Transverse colon (tissue), 4 donors: ENCODE results near the gene STT3B. TPM values are rescaled to one million over a fixed set of nuclear protein-coding genes. Genes with fewer than 3 reads are reported as not detected.
A peak's percentile ranks its signal among the peaks of the same experiment; 100 is the strongest.

Experiments used
- DNase-seq: peaks from one replicate; pipeline ENCODE4 v3.0.0-alpha.2; 2019
- H3K27ac ChIP-seq, 4 donors: fragments of 200-600 bp; sonication (generic); 2 replicates each; pipeline ENCODE4 v1.5.1; 2016 to 2018; ENCODE audit warnings: inconsistent platforms in 4 of 4
- H3K27me3 ChIP-seq: fragments of 200-600 bp; sonication (generic); 2 replicates; pipeline ENCODE4 v1.5.1; 2017; ENCODE audit warnings: inconsistent platforms
- H3K36me3 ChIP-seq, 4 donors: fragments of 200-600 bp; sonication (generic); 2 replicates each; pipeline ENCODE4 v1.5.1; 2017 to 2019; ENCODE audit warnings: inconsistent platforms in 4 of 4
- H3K4me1 ChIP-seq, 4 donors: fragments of 200-600 bp; sonication (generic); 2 replicates each; pipeline ENCODE4 v1.5.1; 2017 to 2020; ENCODE audit warnings: inconsistent platforms in 4 of 4
- H3K4me3 ChIP-seq, 4 donors: fragments of 200-600 bp; sonication (generic); 1 replicate in 1 of 4; 2 replicates in 3 of 4; pipeline versions ENCODE4 v1.5.1 to v1.6.1; 2017 to 2019; ENCODE audit warnings: inconsistent platforms in 4 of 4
- H3K9me3 ChIP-seq, 2 donors: fragments of 200-600 bp; sonication (generic); 2 replicates each; pipeline ENCODE4 v1.5.1; 2017 to 2019; ENCODE audit warnings: inconsistent platforms in 2 of 2
- EP300 ChIP-seq: sonication (generic); formaldehyde crosslinking; IDR thresholded peaks from one replicate; pipeline ENCODE4 v1.6.1; 2017; ENCODE audit warnings: antibody characterized with exemption, low read depth
- POLR2A ChIP-seq: fragments of 450-650 bp; IDR thresholded peaks from one replicate; pipeline ENCODE4 v1.6.1; 2016; ENCODE audit warnings: antibody characterized with exemption, mild to moderate bottlenecking, moderate library complexity
- POLR2AphosphoS5 ChIP-seq, 3 donors: sonication (generic); formaldehyde crosslinking; IDR thresholded peaks; one replicate each; pipeline ENCODE4 v1.6.1; 2016; ENCODE audit warnings: antibody characterized with exemption in 3 of 3
- WGBS, 2 donors: methylation state at CpG; one replicate each; pipeline ENCODE4 v1.1.5; 2018; ENCODE audit warnings: low coverage in 1 of 2; 5-methylcytosine and 5-hydroxymethylcytosine counted together
- in situ Hi-C, 4 donors: fragments of 200-750 bp; cut with MboI; loops; one replicate each; pipeline versions ENCODE4 v1.15.0 to v1.15.1; 2017; ENCODE audit warnings: low sequenced_read_pairs in 3 of 4, low pct_ligation_motif_present in 1 of 4, low pct_unique_long_range_greater_than_20kb in 1 of 4
- intact Hi-C: fragments of 100-400 bp; cut with DNase I; formaldehyde crosslinking; loops from one replicate; pipeline ENCODE4 v1.15.1; 2023; ENCODE audit warnings: low total_unique reads
- total RNA-seq, 4 donors: library from RNA; depleted of rRNA; stranded (reverse); fragments of >200 nt; gene quantifications; one replicate each; pipeline ENCODE4 v1.1.0, GENCODE V29; 2016
- TF ChIP-seq, protein P1 (sequence below), 5 experiments: fragments of 200-600 bp in 3 of 5; fragments of 450-650 bp in 2 of 5; sonication (generic) in 3 of 5; IDR thresholded peaks; 1 replicate in 2 of 5; 2 replicates in 3 of 5; pipeline ENCODE4 v1.5.1; 2016 to 2017; ENCODE audit warnings: antibody characterized with exemption in 5 of 5, inconsistent platforms in 3 of 5, mild to moderate bottlenecking in 2 of 5, moderate library complexity in 1 of 5

Gene STT3B
- total RNA-seq, 4 donors from 2014 or later: 32.8 to 128 (median 60.9) TPM

GRCh38 chr3:31565288-31565687 is 32.6 kb downstream of the STT3B start:
- H3K4me3 ChIP-seq: no peak overlapping the region
- peaks cover 4 to 5% of the 10 kb centered on the region in 2 donors for H3K9me3 ChIP-seq
- H3K27me3 ChIP-seq: no peaks in the 10 kb centered on the region
- H3K4me1 ChIP-seq: peaks cover 0 to 28% (median 5%) of the 10 kb centered on the region in 4 donors
- 53 to 72% methylated on average over 1 of the region's 1 CpG for WGBS, 2 donors
- intact Hi-C loops: no loop called here
- TF ChIP-seq POLR2AphosphoS5 (IDR thresholded peaks at IDR 0.05) (no peak), POLR2A (no peak), EP300 (no peak)
- TF ChIP-seq, protein P1, sequence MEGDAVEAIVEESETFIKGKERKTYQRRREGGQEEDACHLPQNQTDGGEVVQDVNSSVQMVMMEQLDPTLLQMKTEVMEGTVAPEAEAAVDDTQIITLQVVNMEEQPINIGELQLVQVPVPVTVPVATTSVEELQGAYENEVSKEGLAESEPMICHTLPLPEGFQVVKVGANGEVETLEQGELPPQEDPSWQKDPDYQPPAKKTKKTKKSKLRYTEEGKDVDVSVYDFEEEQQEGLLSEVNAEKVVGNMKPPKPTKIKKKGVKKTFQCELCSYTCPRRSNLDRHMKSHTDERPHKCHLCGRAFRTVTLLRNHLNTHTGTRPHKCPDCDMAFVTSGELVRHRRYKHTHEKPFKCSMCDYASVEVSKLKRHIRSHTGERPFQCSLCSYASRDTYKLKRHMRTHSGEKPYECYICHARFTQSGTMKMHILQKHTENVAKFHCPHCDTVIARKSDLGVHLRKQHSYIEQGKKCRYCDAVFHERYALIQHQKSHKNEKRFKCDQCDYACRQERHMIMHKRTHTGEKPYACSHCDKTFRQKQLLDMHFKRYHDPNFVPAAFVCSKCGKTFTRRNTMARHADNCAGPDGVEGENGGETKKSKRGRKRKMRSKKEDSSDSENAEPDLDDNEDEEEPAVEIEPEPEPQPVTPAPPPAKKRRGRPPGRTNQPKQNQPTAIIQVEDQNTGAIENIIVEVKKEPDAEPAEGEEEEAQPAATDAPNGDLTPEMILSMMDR (IDR thresholded peaks at IDR 0.05): no peak
- H3K27ac ChIP-seq: no peak overlapping the region
- no peaks in the 10 kb centered on the region for H3K36me3 ChIP-seq
- no peak for DNase-seq
- in situ Hi-C loops: no loop called here

- intact Hi-C loops: no loop called here
- H3K36me3 ChIP-seq: no peaks in the 10 kb centered on the region
- 83 to 89% methylated on average over 1 of the region's 1 CpG for WGBS, 2 donors
- no peak for DNase-seq
- TF ChIP-seq, protein P1 (IDR thresholded peaks at IDR 0.05): peak in 3 of 5 experiments; percentile 10 to 20 (median 18)
- TF ChIP-seq POLR2AphosphoS5 (IDR thresholded peaks at IDR 0.05) (no peak), POLR2A (no peak), EP300 (no peak)
- peaks cover 0 to 33% (median 5%) of the 10 kb centered on the region in 4 donors for H3K4me1 ChIP-seq
- no peaks in the 10 kb centered on the region for H3K9me3 ChIP-seq
- no peaks in the 10 kb centered on the region for H3K27me3 ChIP-seq
- in situ Hi-C loops: no loop called here
- H3K4me3 ChIP-seq: no peak overlapping the region
- H3K27ac ChIP-seq: no peak overlapping the region
Observed at GRCh38 chr3:31567036-31567435, 34.3 kb downstream of the STT3B start.

DNA sequence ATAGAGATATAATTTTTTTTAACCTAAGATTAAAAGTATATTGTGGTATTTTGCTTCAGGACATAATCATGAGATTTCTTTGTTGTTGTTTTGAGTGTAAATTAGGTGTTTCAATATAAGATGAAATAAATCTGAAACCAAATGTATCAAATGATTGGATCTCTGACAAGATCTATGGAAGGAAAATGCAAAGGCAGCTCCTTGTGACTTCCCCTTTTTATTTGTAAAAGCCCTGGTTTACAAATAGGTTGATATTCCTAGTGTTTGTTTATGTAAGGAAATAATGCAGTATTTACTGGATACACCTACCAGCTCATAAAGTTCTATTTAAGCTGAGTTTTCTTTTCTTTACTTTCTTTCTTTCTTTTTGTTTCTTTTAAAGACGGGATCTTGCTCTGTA is 35.9 kb downstream of the STT3B start:
- no peak for DNase-seq
- no peak overlapping the region for H3K4me3 ChIP-seq
- TF ChIP-seq, protein P1 (IDR thresholded peaks at IDR 0.05): no peak
- TF ChIP-seq POLR2AphosphoS5 (IDR thresholded peaks at IDR 0.05) (no peak), EP300 (no peak), POLR2A (no peak)
- no peaks in the 10 kb centered on the region for H3K9me3 ChIP-seq
- H3K27me3 ChIP-seq: no peaks in the 10 kb centered on the region
- in situ Hi-C loops (no loop called here), intact Hi-C loops (no loop called here)
- no peak overlapping the region for H3K27ac ChIP-seq
- 78 to 88% methylated on average over 1 of the region's 1 CpG for WGBS, 2 donors
- H3K36me3 ChIP-seq: no peaks in the 10 kb centered on the region
- H3K4me1 ChIP-seq: peaks cover under 1 to 35% (median 3%) of the 10 kb centered on the region in 4 donors

DNA sequence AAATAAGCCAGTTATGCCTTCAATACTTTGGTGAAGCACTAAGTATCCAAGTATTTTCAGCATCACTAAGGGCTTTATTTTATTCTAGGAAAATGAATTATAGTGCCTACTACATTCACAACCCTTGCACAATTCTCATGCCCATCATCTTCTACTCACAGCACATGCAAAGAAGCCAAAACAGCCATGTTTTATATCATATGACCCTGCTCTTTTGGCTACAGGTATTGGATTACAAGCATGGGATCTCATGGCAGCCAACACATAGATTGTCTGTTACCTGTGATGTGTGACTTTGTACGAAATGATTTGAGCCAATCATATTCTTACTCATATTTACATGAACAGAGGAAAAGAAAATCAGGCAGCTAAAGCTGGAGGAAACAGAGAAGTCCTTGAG is 38.6 kb downstream of the STT3B start:
- intact Hi-C loops (no loop called here), in situ Hi-C loops (no loop called here)
- Histone ChIP-seq H3K27ac (no peak overlapping the region), H3K4me1 (peaks cover 5 to 48% (median 7%) of the 10 kb centered on the region in 4 donors), H3K9me3 (no peaks in the 10 kb centered on the region), H3K4me3 (no peak overlapping the region), H3K36me3 (no peaks in the 10 kb centered on the region), H3K27me3 (no peaks in the 10 kb centered on the region)
- TF ChIP-seq EP300 (no peak), POLR2AphosphoS5 (IDR thresholded peaks at IDR 0.05) (no peak), POLR2A (no peak)
- TF ChIP-seq, protein P1 (IDR thresholded peaks at IDR 0.05): no peak
- 75 to 91% methylated on average over 1 of the region's 1 CpG for WGBS, 2 donors
- no peak for DNase-seq
